Fibroblast of lung (primary cell): ENCODE results near the gene GNAZ.

Experiments
- CTCF ChIP-seq, 2 donors: IDR thresholded peaks in 1 of 2; conservative IDR thresholded peaks in 1 of 2; 1 replicate in 1 of 2; 2 replicates in 1 of 2; pipeline ENCODE4 v1.5.1; 2011 to 2012; ENCODE audit warnings: low read length in 2 of 2, control low read depth in 1 of 2, inconsistent platforms in 1 of 2, low read depth in 1 of 2, mild to moderate bottlenecking in 1 of 2
- EZH2 ChIP-seq: IDR thresholded peaks from 2 replicates; pipeline ENCODE4 v1.5.1; 2012; ENCODE audit warnings: low read length, control low read depth, mild to moderate bottlenecking; ENCODE audit errors: missing control alignments

GRCh38 chr22:23072911-23073491 is 2.7 kb downstream of the GNAZ start:
- TF ChIP-seq CTCF (conservative IDR thresholded peaks at IDR 0.05 in 1 of 2, IDR thresholded peaks at IDR 0.05 in 1 of 2; ENCODE audit: low read depth in 1 of 2, low read length in 2 of 2) (no peak), EZH2 (no peak)
